ENCODE results near the gene PTPN11.
"Not testable (repeated sequence)": the region's sequence is repeated elsewhere in the genome, so short reads cannot be mapped to it uniquely, and the experiment has no call there.

The PTPN11 gene

DNA sequence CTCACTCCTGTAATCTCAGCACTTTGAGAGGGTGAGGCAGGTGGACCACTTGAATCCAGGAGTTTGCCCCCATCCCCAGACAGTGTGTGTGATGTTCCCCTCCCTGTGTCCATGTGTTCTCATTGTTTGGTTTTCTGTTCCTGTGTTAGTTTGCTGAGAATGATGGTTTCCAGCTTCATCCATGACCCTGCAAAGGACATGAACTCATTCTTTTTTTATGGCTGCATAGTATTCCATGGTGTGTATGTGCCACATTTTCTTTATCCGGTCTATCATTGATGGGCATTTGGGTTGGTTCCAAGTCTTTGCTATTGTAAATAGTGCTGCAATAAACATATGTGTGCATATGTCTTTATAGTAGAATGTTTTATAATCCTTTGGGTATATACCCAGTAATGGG lies 38.4 kb downstream of the PTPN11 start:
- not testable (repeated sequence) for DNase-seq

- no peak for DNase-seq
Measured at GRCh38 chr12:112458330-112458729, 39.6 kb downstream of the PTPN11 start.

DNA sequence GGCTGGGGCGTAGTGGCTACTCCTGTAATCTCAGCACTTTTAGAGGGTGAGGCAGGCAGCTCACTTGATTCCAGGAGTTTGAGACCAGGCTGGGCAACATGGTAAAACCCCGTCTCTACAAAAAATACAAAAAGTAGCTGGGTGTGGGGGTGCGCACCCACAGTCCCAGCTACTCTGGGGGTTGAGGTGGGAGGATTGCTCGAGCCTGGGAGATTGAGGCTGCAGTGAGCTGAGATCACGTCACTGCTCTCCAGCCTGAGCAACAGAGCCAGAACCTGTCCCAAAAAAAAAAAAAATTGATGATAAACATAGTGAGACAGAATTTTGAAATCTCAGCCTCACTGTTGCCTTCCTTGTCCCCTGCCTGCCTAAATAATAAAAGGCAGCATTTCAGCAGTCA lies 40.0 kb downstream of the PTPN11 start:
- DNase-seq: no peak

DNA sequence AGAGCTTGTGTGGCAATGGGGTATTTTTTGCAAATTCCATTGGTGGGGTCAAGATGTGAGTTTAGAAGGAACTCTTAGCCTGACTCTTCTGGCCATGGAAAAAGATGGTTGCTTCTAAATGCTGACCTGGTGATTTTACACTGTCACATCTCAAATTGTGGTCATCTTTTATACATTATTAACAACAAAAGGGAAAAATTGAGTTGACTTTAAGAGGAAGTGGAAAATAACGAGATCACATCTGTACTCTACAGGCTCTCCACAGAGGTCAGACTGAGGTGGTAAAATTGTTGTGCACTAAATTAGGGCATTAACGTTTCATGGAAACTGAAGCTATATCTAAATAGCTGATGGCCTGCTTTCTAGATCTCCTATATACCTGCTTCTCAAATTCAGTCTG lies 44.7 kb downstream of the PTPN11 start:
- no peak for DNase-seq

- no peak for DNase-seq
Measured at GRCh38 chr12:112464605-112465004, 45.9 kb downstream of the PTPN11 start.

DNA sequence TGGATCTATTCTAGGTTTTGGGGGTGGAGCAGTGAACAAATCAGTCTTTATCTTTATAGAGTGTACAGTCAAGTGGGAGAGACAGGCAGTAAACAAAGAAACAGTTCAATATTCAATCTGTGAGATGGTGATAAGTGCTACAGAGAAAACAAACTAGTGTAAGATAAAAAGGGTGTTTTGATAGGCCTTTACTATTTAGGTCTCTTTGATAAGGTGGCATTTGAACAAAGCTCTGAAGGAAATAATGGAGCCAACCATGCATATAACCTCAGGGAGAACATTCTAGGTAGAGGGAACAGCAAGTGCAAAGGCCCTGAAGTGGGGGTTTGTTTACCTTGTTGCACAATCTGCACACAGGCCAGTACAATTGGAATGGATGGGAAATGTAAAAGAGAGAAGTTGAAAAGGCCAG lies 47.3 kb downstream of the PTPN11 start:
- no peak for DNase-seq

DNA sequence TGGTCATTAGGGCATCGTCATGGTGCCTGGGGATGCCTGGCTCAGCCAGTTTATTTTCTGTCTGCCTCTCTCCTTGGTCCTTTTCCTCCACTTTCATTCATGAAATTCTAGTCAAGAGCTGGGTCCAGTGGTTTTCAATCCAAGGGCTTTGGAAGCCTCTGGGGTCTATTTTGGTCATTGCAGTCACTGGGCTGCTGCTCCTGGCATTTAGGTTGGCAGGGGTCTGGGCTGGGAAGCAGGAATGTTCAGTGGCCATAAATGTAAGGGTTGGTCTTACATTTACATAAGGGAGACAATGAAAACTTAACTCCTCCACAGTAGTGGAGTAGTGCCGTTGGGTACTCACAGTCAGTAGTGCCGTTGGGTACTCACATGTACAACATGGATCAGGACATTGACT lies 48.1 kb downstream of the PTPN11 start:
- DNase-seq: no peak

GRCh38 chr12:112468046-112468445 lies 49.3 kb downstream of the PTPN11 start:
- DNase-seq: no peak

GRCh38 chr12:112473056-112473455 lies 54.3 kb downstream of the PTPN11 start:
- DNase-seq: no peak

- DNase-seq: no peak
Measured at GRCh38 chr12:112479413-112479812, 60.7 kb downstream of the PTPN11 start.

- no peak for DNase-seq
Measured at GRCh38 chr12:112480931-112481330, 62.2 kb downstream of the PTPN11 start.

GRCh38 chr12:112482733-112483132 lies 64.0 kb downstream of the PTPN11 start:
- no peak for DNase-seq

DNA sequence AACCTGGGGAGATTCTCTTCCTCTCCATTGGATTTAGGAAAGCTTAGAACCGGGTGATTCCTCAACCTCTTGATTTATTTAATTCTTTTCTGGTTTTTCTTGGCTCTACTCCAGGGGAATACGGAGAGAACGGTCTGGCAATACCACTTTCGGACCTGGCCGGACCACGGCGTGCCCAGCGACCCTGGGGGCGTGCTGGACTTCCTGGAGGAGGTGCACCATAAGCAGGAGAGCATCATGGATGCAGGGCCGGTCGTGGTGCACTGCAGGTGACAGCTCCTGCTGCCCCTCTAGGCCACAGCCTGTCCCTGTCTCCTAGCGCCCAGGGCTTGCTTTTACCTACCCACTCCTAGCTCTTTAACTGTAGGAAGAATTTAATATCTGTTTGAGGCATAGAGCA lies 67.6 kb downstream of the PTPN11 start:
- DNase-seq: no peak

- DNase-seq: no peak
Measured at GRCh38 chr12:112488257-112488876, 69.6 kb downstream of the PTPN11 start.

DNA sequence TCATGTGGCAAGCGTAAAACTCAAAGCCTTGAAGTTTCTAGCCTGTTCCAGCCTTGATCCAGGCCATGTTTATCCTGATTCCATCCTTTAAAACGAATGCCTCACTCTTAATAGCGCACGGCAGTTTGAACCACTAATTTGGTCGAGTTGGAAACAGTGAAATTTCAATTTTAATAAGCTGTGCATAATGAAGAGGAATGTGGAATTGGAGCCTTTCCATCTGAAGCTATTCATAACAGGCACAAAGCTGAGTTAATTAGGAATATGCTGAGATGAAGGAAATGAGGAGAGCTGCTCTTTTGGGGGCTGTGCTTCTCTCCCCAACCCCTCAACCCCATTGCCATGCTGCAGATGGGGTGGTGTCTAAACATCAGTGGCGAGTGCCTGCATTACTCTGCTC lies 70.7 kb downstream of the PTPN11 start:
- DNase-seq: no peak

DNA sequence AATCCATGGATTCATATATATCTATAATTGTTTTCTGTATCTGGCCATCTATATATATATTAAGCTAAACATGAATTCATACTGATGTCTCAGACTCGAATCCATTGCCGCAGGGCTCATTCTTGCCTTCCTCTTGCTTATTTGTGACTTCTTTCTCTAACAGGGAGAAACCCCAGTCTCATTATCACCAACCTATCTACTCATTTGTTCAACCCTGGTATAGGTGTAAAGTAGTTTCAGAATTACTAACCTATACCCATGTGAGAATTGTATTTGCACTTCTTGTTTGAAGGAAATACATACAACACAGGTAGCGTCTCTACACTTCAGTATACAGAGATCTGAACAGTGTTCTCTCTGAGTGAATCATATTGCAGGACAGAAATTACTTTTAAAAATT lies 77.7 kb downstream of the PTPN11 start:
- no peak for DNase-seq

- no peak for DNase-seq
Measured at GRCh38 chr12:112498580-112498979, 79.8 kb downstream of the PTPN11 start.

DNA sequence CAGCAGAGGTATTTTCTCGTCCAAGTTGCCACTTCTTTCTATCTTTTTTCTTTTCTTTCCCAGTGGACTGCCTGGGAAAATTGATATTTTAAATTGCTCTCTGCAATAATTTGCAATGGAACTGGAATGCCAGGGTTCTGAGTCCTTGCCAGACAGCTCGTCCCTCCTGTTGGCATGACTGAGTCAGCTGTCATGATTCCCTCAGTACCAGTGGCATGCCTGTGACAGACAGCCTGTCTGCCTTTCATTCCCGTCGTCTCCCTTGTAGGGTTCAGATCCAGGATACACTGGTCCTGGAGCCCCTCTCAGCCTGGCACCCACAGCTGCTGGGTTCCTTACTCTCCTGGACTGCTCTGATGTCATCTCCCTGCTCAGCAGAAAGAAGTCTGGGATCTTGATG lies 84.8 kb downstream of the PTPN11 start:
- DNase-seq: no peak

DNA sequence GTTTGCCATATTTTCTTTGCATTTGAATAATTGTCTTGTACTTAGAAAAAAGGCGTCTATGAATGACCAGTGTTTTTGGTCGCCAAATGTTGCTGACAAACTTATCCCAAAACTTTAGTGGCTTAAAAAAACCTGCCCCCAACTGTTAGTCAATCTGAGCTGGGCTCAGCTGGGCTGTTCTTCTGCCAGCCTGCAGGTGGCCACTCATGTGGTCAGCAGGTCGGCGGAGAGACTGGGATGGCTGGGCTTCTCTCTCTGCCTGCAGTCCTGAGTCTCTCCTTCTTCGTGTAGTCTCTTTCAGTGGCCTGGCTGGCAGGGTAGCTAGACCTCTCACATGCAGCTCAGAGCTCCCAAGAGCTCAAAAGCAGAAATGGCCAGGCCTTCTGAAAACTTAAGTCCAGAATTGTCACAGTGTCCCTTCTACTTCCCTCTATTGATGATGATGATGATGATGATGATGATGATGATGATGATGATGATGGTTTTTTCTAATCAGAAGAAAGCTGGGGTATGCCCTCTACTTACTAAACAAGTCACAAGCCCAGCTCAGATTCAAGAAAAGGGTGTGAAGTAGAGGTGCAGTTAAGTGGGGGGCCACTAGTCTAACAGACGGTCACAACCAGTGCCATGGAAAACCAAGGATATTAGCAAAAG lies 87.9 kb downstream of the PTPN11 start:
- no peak for DNase-seq

- DNase-seq: no peak
Measured at GRCh38 chr12:112513471-112513870, 94.7 kb downstream of the PTPN11 start.

- no peak for DNase-seq
Measured at GRCh38 chr12:112514456-112514855, 95.7 kb downstream of the PTPN11 start.

DNA sequence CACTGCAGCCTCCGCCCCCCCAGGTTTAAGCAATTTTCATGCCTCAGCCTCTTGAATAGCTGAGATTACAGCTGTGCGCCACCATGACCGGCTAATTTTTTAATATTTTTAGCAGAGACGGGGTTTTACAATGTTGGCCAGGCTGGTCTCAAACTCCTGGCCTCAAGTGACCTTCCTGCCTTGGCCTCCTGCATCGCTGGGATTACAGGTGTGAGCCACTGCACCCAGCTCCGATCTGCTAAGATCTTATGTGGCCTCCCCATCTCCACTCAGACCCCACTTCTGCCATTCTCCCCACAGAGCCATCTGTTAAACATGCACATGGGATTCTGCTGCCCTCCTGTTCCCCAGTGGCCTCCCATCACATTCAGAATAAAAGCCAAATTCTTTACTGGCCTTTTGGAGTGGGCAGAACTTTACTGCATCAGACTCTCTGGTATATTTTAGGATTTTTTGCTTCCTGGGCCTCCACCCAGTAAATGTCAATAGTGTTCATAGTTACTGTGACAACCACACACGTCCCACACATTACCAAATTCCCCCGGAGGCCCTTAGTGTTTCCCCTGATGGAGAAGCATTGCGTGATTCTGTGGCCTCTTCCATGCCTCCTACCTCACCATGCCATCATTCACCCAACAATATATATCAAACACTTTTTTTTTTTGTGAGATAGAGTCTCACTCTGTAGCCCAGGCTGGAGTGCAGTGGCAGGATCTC lies 96.3 kb downstream of the PTPN11 start:
- no peak for DNase-seq

GRCh38 chr12:112515868-112516267 lies 97.1 kb downstream of the PTPN11 start:
- no peak for DNase-seq

- no peak for DNase-seq
Measured at GRCh38 chr12:112517730-112518364, 99.1 kb downstream of the PTPN11 start.
